Esophagus muscularis mucosa (tissue), 3 donors: ENCODE results near the gene DAAM1.

Experiments
- POLR2A ChIP-seq: fragments of 450-650 bp; IDR thresholded peaks from one replicate; pipeline ENCODE4 v1.6.1; 2017; ENCODE audit warnings: antibody characterized with exemption, moderate library complexity, mild to moderate bottlenecking, low read depth
- TF ChIP-seq, protein P1 (sequence below), 3 experiments: fragments of 200-600 bp in 2 of 3; fragments of 450-650 bp in 1 of 3; sonication (generic) in 2 of 3; IDR thresholded peaks; one replicate each; pipeline ENCODE4 v1.5.1; 2017 to 2019; ENCODE audit warnings: antibody characterized with exemption in 3 of 3, mild to moderate bottlenecking in 2 of 3, moderate library complexity in 1 of 3

DNA sequence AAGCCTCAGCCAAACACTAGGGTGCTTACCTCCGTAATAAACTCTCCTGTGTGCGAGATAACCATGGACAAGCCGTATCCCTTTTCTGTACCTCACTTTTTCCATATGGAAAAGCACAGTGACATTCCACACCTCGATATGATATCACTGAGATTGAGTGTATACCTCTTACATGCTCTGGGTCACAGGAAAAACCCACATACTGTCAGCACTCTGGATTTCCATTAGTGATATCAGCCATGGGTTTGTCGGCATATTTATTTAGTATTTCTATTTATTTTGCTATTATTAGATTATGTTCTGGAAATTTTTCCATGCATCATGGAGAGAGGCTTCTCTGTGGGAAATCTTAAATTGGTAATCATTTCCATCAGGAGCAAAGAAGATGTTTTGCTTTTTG, 28.0 kb upstream of the DAAM1 start:
- TF ChIP-seq, protein P1, sequence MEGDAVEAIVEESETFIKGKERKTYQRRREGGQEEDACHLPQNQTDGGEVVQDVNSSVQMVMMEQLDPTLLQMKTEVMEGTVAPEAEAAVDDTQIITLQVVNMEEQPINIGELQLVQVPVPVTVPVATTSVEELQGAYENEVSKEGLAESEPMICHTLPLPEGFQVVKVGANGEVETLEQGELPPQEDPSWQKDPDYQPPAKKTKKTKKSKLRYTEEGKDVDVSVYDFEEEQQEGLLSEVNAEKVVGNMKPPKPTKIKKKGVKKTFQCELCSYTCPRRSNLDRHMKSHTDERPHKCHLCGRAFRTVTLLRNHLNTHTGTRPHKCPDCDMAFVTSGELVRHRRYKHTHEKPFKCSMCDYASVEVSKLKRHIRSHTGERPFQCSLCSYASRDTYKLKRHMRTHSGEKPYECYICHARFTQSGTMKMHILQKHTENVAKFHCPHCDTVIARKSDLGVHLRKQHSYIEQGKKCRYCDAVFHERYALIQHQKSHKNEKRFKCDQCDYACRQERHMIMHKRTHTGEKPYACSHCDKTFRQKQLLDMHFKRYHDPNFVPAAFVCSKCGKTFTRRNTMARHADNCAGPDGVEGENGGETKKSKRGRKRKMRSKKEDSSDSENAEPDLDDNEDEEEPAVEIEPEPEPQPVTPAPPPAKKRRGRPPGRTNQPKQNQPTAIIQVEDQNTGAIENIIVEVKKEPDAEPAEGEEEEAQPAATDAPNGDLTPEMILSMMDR (IDR thresholded peaks at IDR 0.05): no peak
- no peak for TF ChIP-seq POLR2A
